8988T (cell line): ENCODE data around the gene HOXB2.
"Not testable (repeated sequence)": the region's sequence is repeated elsewhere in the genome, so short reads cannot be mapped to it uniquely, and the experiment has no call there.

Experiments used
- DNase-seq: peaks from one replicate; pipeline ENCODE4 v3.0.0; 2011

The HOXB2 gene

GRCh38 chr17:48537316-48537715, 7.6 kb downstream of the HOXB2 start:
- no peak for DNase-seq

GRCh38 chr17:48535793-48536559, 8.9 kb downstream of the HOXB2 start:
- DNase-seq: not testable (repeated sequence)

DNA sequence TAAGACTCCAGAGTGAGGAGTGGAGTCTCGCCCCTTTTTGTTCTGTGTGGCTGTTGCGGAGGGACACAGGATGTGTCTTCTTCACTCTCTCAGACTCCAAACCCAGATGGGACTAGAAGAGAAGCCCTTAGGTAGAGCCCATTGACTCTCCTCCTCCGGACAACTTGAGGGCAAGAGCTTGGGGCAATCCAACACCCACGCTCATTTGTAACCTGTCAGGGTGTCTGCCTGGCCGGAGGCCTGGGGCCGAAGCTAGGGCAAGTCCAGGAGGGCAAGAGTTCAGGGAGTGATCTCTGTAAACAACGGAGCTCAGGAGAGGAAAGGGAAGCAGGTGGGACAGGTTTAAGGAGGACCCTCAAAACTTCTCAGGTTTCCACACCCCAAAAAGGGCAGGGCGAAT, 12.6 kb downstream of the HOXB2 start:
- DNase-seq: no peak

- no peak for DNase-seq
Measured at GRCh38 chr17:48530887-48531272, 14.0 kb downstream of the HOXB2 start, which contains the start of gene HOXB1. Gene HOXB1 (minus strand): TSS chr17:48531011. CDS start chr17:48530904, 107 bp downstream.

- no peak for DNase-seq
Measured at GRCh38 chr17:48530208-48530886, 14.6 kb downstream of the HOXB2 start.

DNA sequence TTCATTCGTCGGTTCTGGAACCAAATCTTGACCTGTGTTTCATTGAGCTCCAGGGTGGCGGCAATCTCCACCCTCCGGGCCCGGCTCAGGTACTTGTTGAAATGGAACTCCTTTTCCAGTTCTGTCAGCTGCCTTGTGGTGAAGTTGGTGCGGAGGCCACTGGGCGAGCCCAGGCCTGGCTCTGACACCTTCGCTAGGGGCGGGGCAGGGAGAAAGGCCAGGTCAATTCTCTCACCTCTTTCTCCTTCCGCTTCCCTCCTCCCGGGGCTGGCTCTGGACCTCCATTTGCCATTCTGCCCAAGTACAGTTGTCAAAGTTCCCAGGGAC, 15.3 kb downstream of the HOXB2 start:
- DNase-seq: no peak

DNA sequence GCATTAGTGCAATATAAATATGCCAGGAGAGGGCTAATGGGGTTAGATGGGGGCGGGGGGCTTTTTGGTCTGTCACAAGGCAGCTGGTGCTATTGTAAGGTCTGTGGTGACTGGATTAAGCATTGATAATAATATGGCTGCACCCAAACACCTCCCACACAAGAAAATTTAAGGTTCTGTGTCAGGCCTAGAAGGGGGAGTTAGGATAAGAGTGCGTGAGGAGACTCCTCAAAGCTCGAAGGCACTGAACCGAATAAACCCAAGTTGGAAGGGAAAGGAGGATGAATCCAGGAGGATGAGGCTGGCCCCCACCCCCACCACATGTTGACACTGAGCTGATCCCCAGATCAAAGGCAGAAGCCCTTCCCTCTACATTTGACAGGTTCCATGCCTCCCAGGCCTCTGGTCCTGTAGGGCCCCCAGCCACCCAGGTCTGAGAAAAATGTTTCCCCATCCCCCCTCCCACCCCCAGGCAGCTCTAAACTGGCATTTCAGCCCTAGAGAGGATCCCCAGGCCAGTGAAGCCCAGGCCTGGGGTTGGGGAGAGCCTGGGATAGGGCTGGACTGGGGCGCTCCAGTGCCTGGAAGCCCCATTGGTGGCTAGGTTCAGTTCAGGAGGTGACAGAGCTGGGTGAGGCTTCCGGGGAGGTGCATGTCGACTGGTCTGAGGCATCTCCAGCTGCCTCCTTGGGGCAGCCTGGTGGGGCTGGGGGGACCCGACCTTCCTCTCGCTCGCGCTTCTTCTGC, 15.8 kb downstream of the HOXB2 start:
- no peak for DNase-seq

DNA sequence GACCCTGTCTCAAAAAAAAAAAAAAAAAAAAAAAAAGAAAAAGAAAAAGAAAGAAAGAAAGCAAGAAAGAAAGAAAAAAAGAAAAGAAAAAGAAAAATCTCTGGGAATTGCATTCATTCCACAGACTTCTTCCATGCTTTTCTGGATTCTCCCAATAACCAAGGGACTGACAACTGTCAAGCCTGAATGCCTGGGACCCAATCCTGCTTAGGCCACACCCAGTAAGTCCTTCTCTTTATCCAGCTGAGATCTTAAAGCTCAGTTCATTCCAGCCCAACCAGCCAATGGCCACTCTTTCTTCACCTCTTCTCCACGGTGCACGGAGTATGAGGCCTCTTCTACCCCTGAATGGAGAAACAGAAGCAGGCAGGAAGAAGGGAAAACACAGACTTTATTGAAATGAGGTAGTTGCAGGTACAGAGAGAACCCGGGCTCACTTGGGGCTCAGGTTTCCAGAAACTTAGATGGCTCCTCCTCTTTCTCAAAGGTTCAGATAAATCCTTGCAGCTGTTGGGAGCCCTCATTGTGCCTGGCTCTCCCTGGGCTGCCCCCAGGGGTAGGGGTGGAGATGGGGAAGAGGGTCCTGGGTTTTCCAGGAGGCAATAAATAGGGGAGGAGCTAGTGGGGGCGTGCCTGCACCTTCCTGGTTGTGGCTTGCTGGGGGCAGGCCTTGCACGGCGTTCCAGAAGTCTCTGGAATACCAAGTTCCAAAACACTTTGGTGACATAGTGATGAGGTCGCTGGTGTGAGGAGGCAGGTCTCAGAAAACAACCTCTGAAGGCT, 16.6 kb downstream of the HOXB2 start:
- DNase-seq: no peak

- no peak for DNase-seq
Measured at GRCh38 chr17:48527547-48527932, 17.4 kb downstream of the HOXB2 start.

- DNase-seq: no peak
Measured at GRCh38 chr17:48526608-48527546, 18.0 kb downstream of the HOXB2 start.

GRCh38 chr17:48523010-48523409, 21.9 kb downstream of the HOXB2 start:
- no peak for DNase-seq

GRCh38 chr17:48522031-48522653, 22.8 kb downstream of the HOXB2 start:
- DNase-seq: no peak

DNA sequence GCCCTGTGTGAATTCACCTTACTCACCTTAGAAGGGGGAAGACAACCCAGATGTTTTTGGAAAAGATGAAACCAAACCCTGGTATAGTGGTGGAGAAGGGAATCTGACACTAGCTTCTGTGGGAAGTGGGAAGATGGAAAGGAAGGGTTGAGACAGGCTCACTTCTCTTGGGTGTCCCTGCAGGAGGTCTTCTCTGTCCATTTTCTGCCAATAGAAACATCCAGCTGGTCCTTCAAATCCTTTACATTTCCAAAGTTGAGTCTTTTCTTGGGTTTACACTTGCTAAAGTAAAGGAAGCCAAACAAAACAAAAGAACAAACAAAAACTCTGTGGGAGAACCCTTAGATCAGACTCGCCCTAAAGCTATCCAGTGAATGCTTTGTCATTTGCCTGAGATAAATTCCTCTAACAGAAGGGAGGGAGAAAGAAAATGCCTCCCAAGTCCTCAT, 24.3 kb downstream of the HOXB2 start:
- DNase-seq: no peak

DNA sequence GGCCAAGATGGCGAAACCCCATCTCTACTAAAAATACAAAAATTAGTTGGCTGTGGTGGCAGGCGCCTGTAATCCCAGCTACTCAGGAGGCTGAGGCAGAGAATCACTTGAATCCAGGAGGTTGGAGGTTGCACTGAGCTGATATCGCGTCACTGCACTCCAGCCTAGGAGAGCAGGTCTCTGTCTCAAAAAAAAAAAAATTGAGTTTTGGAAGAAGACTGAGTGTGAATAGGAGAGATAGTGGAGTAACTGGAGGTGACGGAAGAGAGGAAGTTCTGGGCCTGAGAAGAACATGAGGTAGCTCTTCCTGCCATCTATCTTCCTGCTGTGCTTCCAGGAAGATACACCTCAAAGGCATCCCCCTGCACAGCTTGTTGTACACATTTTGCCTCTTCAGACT, 25.5 kb downstream of the HOXB2 start:
- DNase-seq: no peak

GRCh38 chr17:48517478-48517877, 27.4 kb downstream of the HOXB2 start:
- no peak for DNase-seq

DNA sequence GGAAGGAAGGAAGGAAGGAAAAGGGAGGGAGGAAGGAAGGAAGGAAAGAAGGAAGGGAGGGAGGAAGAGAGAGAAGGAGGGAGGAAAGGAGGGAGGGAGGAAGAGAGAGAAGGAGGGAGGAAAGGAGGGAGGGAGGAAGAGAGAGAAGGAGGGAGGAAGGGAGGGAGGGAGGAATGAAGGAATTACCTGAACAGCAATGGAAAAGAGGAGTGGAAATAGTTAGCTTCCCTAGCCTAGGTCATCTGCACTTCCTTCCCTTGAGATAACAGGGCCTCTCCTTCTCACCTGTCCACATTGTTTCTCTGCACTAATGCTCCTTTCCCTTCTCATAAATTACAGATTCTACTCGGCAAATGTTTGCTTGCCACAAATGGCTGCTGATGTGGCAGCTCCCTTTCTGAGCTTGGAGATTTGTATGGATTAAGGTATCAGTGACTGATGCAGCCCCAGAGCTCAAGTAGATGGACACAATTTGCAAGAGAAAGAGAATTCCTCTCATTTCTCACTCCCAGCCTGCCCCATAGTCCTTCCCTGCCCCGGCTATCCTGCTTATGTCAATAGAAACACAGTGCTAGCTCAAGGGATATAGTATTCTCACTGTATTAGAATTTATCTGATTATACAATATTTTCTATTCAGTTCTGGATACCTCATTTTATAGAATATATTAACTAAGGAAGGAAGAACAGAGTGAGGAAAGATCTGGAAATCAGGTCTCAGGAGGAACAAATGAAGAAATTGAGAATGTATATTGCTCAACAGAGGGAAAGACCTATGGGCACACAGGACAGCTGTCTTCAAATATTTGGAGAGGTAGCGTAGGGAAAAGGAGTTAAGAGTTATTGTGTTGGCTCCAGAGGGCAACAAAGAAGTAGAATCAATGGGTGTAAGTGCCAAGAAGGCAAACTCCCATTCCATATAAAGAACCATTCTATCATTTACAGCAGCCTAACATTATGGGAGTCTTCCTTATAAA, 28.7 kb downstream of the HOXB2 start:
- DNase-seq: no peak

GRCh38 chr17:48514477-48514876, 30.4 kb downstream of the HOXB2 start:
- DNase-seq: no peak

- DNase-seq: no peak
Measured at GRCh38 chr17:48513666-48514455, 31.0 kb downstream of the HOXB2 start.

- no peak for DNase-seq
Measured at GRCh38 chr17:48513097-48513496, 31.8 kb downstream of the HOXB2 start.
